ENCODE data around the gene ADGRE3.

DNA sequence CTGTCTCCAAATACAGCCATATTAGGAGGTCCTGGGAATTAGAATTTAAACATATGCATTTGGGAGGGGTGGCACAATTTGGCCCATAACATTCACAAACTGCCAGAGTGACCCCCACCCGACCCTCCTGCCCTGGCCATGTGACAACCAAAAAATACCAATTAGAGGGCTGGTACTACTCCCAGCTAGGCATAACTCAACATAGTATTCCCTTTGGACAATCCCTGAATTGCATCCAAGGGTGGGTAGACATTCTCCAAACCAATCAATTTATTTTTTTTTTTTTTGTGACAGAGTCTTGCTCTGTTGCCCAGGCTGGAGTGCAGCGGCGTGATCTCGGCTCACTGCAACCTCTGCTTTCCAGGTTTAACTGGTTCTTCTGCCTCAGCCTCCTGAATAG, 62.0 kb downstream of the ADGRE3 start:
- TF ChIP-seq CTCF (IDR thresholded peaks at IDR 0.05) (no peak), POLR2AphosphoS5 (IDR thresholded peaks at IDR 0.05) (no peak), POLR2A (IDR thresholded peaks at IDR 0.05) (no peak)

All from prostate gland (tissue), 2 donors.